HT-29 (cell line): ENCODE data around the gene LEPROT. TPM values are rescaled to one million over a fixed set of nuclear protein-coding genes. Genes with fewer than 3 reads are reported as not detected.
"Not testable (repeated sequence)": the region's sequence is repeated elsewhere in the genome, so short reads cannot be mapped to it uniquely, and the experiment has no call there.

Experiments
- DNase-seq: peaks from one replicate; pipeline ENCODE4 v3.0.0-alpha.2; 2015; ENCODE audit warnings: low spot score
- total RNA-seq: library from RNA; depleted of rRNA; stranded (reverse); fragments of >200 nt; shearing (Covaris generic); gene quantifications from 2 replicates; pipeline ENCODE4 v1.2.3, GENCODE V29; 2014

LEPROT gene
- total RNA-seq, 1 experiment from 2014 or later, result 21.2 TPM

GRCh38 chr1:65437616-65438015 is 17.1 kb downstream of the LEPROT start:
- no peak for DNase-seq

DNA sequence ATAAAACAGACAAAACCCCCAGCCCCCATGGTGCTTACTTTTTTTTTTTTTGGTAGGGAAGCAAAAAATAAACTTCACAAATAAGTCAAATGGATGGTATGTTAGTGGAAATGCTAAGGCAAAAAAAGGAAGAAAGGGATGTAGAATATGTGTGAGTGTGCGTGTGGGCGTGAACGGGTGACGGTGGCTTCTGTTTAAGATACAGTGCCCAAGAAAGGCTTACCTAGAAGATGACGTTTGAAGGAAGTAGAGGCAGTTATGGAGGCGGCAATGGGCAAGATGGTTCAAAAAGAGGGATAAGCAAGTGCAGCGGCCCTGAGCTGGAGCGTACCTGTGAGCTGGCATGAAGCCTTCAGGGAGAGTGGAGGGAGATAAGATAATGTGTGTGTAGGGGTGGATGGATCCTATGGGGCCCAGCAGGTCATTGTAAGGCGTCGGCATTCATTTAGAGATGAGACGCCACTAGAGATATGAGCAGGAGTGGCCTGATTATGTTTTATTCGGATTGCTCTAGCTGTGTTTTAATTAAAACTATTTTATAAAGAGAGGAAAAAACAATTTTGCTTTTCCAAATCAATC is 19.9 kb downstream of the LEPROT start:
- DNase-seq, result no peak

DNA sequence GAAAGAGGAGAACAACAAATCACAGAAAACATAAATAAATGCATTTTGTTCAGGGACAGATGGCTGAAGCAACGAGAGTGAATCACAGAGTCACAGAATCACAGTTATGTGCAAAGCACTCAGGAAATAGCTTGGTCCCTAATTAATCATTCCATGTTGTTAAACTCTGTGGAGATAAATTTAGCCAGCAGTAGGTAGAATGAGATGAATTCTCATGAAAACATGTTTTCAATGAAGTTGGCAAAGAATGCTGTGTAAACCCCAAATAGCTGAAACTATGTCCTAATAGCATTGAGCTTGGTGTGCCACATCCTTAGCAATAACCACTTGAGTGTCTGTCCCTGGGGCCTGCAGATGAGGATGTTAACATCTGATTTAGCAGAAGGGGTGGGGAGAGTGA is 20.4 kb downstream of the LEPROT start:
- DNase-seq, result no peak

GRCh38 chr1:65441464-65441863 is 21.0 kb downstream of the LEPROT start:
- DNase-seq, result no peak

DNA sequence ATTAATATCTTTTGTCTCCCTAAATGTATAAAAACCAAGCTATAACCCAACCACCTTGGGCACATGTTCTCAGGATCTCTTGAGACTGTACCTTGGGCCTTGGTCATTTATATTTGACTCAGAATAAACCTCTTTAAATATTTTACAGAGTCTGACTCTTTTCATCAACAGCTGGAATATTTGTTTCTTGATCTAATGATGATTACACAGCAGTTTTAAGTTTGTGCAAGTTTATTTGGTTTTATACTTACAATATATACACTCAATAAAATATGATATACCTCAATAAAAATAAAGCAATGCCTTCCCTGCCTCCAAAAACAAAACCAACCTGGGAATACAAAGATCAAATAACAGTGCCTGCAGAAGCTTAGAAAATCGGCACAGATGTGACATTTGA is 22.0 kb downstream of the LEPROT start:
- DNase-seq, result no peak

DNA sequence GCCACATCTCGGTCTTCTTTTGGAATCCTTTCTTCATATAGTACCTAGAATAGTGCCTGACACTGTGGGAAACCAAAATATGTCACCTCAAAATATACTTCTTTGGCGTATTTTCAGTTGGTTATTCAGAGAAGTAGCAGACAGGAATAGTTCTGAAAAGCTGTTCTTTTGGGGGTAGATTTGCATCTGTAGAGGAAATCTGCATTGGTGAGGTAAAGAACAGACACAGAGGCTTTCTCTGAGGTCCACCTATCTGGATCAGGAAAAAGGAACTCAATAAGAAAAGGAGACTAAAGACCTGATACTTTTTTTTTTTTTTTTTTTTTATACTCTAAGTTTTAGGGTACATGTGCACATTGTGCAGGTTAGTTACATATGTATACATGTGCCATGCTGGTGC is 23.2 kb downstream of the LEPROT start:
- DNase-seq, result no peak

DNA sequence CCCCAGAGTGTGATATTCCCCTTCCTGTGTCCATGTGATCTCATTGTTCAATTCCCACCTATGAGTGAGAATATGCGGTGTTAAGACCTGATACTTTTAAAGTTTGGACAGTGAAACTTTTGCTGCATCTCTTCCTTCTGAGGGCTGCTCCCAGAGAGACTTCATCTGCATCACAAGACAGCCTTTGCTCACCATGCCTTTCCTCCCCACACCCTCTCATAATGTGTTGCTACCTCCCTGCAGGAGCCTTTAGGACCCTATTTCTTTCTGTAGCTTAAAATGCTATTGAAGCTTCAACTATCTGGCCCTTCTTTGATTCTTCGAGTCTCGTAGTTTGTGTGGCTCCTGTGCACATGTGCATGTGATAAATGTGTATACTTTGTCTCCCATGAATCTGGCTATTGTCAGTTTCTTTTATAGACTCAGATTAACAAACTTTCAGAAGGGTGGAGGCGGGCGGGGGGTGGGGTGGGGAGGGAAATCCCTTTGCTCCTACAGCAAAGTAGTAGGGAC is 23.7 kb downstream of the LEPROT start:
- no peak for DNase-seq

DNA sequence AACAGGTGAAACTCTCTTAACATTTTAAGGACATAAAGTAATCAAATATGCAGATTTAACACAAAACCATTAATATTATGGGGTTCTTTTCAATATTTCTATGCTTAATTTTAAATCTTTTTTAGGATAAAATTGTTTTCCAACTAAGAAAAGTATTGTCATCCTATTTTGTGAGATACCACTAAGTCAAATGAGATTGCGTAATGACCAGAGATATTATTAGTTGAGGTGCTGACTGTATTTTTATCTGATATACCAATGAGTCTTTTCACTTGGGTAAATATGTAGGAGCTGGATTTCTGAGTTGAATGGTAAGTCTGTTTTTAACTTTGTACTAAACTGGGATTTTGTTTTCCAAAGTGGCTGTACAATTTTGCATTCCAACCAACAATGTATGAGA is 25.4 kb downstream of the LEPROT start:
- DNase-seq, result no peak

- no peak for DNase-seq
These were observed 28.9 kb downstream of the LEPROT start for GRCh38 chr1:65449214-65449823.

DNA sequence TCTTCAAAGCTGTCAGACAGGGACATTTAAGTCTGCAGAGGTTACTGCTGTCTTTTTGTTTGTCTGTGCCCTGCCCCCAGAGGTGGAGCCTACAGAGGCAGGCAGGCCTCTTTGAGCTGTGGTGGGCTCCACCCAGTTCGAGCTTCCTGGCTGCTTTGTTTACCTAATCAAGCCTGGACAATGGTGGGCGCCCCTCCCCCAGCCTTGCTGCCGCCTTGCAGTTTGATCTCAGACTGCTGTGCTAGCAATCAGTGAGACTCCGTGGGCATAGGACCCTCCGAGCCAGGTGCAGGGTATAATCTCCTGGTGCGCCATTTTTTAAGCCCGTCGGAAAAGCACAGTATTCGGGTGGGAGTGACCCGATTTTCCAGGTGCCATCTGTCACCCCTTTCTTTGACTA is 35.2 kb downstream of the LEPROT start:
- not testable (repeated sequence) for DNase-seq

DNA sequence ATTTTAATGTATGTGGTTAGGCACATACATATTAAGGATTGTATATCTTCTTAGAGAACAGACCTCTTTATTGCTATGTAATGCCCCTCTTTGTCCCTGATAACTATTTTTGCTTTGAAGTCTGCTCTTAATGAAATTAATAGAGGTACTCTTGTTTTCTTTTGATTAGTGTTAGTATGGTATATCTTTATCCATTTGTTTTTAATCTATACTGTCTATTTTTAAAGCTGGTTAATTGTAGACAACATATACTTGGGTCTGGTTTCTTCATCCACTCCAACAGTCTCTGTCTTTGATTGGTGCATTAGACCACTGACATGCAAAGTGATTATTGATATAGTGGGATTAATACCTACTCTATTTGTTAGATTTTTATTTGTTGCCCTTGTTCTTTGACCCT is 36.0 kb downstream of the LEPROT start:
- no peak for DNase-seq

DNA sequence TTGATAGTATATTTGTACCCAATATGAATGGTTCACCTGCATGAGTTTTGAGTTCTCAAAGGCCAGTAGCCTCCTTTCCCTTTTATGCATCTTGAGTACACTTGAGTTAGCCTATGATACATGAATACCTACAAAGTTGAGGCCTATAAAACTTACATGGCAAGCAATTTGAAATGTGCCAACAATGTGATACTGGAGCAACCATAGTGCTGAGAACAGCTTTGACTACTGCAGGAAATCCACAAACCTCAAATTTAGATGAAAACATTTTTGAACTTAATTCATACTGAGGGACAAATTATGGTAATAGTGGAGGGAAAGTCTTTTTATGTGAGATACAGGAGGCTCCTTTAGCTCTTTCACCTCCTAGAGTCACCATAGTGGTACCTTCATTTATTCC is 37.4 kb downstream of the LEPROT start:
- DNase-seq, result no peak

GRCh38 chr1:65458730-65459396 is 38.4 kb downstream of the LEPROT start:
- DNase-seq, result no peak

DNA sequence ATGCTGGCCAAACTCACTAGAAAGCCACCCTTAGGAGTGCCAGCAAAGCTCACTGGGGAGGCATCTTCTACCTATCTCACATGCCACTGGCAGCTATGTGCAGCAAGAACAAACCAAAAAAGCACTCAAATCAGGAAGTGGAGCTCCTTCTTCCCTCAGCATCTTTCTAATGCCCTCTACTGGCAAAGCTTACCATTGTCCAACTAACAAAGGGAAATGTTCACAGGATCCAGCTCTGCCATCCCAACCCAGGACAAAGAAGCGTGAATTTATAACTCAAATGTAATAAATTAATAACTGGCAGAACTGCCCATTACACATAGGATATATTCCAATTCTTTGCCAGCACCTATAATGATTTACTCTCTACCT is 38.9 kb downstream of the LEPROT start:
- DNase-seq, result peak; percentile 44

DNA sequence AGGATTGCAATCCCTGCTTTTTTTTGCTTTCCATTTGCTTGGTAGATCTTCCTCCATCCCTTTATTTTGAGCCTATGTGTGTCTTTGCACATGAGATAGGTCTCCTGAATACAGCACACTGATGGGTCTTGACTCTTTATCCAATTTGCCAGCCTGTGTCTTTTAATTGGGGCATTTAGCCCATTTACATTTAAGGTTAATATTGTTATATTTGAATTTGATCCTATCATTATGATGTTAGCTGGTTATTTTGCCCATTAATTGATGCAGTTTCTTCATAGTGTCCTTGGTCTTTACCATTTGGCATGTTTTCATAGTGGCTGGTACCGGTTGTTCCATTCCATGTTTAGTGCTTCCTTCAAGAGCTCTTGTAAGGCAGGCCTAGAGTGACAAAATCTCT is 45.4 kb downstream of the LEPROT start:
- not testable (repeated sequence) for DNase-seq

GRCh38 chr1:65467536-65467935 is 47.1 kb downstream of the LEPROT start:
- peak; percentile 90 for DNase-seq

DNA sequence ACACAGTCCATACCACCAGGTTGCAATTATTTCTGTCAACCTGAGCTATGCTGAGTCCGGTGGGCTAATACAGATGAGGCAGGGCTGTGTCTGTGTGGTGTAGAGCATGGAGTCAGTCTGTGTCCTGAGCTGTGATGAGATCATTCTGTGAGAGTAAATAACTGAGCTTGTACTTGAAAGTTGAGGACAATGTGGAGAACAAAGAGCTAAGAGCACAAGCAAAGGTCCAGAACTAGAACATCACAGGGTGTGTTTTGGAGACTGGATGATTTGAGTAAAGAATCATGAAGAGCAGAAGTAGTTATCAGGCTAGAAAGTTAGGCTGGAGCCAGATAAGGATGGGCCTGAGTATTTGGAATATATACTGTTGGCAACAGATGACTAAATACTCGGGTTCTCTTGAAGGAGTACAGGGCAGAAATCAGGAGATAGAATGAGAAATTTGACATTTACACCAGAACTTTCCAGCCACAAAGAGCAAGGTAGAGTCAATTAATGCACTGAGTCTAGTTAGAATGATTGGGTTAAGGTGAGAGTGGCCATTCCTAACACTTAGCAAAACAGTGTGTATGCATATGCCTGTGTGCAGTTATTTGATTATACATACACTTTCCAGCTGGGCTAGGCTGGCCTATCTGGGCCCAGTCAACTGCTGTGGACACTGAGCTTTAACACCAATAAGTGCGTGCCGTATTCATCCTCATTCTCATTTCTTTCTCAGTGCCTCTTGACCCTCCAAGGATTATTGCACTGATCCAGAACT is 48.8 kb downstream of the LEPROT start:
- no peak for DNase-seq

- DNase-seq, result no peak
These were observed 49.4 kb downstream of the LEPROT start for GRCh38 chr1:65469889-65470340.

DNA sequence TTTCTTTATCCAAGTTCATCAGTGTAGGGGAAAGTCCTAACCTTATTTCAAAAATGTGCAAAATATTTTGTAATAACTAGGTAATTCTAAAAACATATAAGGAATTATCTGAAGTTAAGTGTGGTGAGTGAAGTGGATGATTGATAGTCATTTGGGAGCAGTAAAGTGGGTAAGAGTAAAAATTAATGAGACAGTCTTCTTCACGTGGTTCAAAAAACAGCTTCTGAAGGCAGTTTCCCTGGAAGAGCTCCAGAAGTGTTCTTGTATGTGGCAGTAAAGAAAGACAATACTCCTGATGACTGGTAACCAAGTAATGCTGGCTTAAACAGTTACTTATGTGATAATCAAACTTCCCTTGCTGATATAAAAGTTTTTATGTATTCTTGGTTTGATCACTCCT is 50.3 kb downstream of the LEPROT start:
- no peak for DNase-seq

DNA sequence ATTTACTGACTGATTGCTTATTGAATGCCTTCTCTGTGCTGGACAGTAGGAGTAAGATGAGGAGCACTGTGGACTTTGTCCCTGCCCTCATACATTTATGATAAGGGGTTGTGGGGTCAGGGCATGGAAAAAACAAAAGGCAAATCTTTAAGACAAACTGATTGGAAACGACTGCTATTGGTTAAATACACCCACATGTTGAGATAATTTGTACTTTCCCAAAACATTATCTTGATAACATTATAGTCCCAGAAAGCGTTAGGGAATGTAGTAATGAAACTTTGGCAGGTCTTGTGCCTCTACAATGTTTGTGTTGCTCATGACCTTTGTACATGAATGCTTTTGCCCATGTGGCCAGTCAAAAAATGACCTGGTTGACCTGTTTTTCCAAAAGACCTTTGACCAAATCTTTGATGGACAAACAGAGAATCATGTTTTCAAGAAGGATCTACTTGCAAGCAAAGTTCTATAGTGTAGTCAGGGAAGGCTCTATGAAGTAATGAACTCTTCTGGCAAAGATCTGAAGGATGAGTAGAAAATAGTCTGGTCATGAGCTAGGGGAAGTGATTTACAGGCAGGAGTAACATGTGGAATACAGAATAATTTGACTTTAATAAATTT is 50.9 kb downstream of the LEPROT start:
- no peak for DNase-seq

GRCh38 chr1:65471861-65472332 is 51.4 kb downstream of the LEPROT start:
- DNase-seq, result no peak

DNA sequence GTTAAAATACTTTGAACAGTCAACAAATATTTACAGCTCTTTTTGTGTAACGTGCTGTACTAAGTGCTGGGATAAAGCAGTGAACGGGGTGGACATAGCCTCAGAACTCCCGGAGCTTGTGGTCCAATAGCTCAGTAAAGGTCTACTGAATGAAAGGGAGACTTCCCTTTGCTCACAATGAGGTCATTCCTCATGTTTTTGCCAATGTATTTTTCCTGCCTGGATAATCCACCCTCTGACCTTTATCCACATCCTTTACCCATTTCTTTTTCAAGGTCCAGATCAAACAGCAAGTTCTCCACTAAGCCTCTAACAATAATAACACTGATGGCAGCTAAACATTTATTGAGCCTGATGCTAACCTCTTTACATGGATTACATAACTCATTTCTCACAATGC is 55.9 kb downstream of the LEPROT start:
- no peak for DNase-seq
